GM12865 (cell line): ENCODE measurements around the gene SCRN1.

Source experiments
- DNase-seq: peaks from one replicate; pipeline ENCODE4 v3.0.0; 2010; ENCODE audit warnings: low read depth
- H3K4me3 ChIP-seq: 2 replicates; pipeline ENCODE4 v1.5.1; 2011; ENCODE audit warnings: mild to moderate bottlenecking, low read depth, low read length, control low read depth
- CTCF ChIP-seq: IDR thresholded peaks from 2 replicates; pipeline ENCODE4 v1.5.1; 2011; ENCODE audit warnings: low read length, control low read depth, low read depth, inconsistent platforms; ENCODE audit not compliant: insufficient read depth; ENCODE audit errors: missing control alignments

The SCRN1 gene

GRCh38 chr7:29989257-29989995 lies at the start of gene SCRN1:
Gene SCRN1, minus strand, starts transcription at chr7:29989801. Its CDS starts 20,734 bp downstream, at chr7:29969067.
- no peak for TF ChIP-seq CTCF
- H3K4me3 ChIP-seq: peak within 1 kb of the TSS; percentile 84
- peak; percentile 78 for DNase-seq

- TF ChIP-seq CTCF: no peak
- DNase-seq: no peak
- no peak overlapping the region for H3K4me3 ChIP-seq
Observed at GRCh38 chr7:30038196-30038980, 48.8 kb upstream of the SCRN1 start.

- DNase-seq: no peak
- no peak for TF ChIP-seq CTCF
- no peak overlapping the region for H3K4me3 ChIP-seq
Observed at GRCh38 chr7:30036220-30036619, 46.6 kb upstream of the SCRN1 start.

GRCh38 chr7:30034501-30034900 lies 44.9 kb upstream of the SCRN1 start:
- no peak for TF ChIP-seq CTCF
- no peak for DNase-seq
- H3K4me3 ChIP-seq: no peak overlapping the region

- no peak for DNase-seq
- H3K4me3 ChIP-seq: no peak overlapping the region
- no peak for TF ChIP-seq CTCF
Observed at GRCh38 chr7:30032310-30033125, 42.9 kb upstream of the SCRN1 start.

- TF ChIP-seq CTCF: no peak
- H3K4me3 ChIP-seq: peak overlapping the region; percentile 92
- DNase-seq: peak; percentile 21
Observed at GRCh38 chr7:30029696-30030095, 40.1 kb upstream of the SCRN1 start.
